ENCODE data around the gene PKDREJ. TPM values are rescaled to one million over a fixed set of nuclear protein-coding genes. Genes with fewer than 3 reads are reported as not detected.

PKDREJ gene, protein sequence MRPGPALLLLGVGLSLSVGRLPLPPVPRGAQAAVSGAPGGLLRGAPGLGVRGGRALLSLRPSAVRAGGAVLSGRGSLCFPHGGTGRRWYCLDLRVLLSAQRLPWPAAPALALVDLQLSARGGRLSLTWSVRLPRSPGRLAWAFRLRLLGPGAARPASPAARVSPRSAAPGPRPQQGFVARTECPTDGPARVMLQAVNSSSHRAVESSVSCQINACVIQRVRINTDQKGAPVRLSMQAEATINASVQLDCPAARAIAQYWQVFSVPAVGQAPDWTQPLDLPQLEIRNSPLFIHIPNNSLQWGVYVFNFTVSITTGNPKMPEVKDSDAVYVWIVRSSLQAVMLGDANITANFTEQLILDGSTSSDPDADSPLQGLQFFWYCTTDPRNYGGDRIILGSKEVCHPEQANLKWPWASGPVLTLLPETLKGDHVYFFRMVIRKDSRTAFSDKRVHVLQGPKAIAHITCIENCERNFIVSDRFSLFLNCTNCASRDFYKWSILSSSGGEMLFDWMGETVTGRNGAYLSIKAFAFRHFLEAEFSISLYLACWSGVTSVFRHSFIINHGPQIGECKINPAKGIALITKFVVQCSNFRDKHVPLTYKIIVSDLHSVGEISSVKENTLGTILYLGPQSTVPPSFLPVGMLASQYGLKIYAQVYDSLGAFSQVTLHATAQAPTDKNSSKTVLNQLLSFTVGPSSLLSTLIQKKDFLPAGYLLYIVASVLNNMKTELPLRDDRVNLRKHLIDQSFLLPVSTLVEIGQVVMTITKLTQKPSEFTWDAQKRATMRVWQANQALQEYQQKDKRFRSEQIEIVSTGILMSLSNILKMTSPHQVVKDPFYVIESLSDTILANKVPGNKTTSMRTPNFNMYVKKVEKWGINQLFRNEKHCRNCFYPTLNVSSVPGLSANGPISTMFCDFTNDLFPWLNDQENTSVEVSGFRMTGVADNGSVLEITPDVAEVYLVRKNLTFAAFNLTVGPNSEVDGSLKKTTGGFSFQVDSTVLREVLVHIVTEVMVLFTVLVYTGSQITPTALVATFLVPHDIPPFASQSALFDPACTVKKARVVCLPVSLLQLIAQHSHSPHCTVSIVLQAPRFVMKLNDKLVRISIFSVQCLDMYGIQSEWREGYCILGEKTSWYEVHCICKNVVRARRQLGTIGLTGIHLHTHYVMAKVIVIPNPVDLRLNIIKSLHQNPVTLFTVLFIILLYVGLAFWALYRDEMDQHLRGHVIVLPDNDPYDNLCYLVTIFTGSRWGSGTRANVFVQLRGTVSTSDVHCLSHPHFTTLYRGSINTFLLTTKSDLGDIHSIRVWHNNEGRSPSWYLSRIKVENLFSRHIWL (N-terminal part only)
- total RNA-seq: not detected

DNA sequence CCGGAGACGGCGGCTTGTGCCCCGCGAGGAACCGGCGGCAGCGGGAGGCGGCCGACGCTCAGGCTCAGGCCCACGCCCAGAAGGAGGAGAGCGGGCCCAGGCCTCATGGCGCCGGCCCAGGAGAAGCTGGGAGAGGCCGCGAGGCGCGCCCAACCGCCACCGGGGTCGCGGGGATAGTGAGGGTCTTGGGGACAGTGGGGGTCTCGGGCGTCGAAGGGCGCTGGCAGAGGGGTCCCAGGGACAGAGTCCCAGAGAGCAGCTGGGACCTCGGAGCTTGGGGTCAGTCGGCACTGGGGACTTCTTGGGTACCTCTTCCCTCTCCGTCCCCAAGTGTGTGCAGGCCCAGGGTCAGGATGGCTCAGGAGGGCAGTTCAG lies at the start of gene PKDREJ:
PKDREJ (minus strand) TSS at position 128 of the 375 bp plus-strand sequence; CDS start at position 107, 21 bp downstream.

DNA sequence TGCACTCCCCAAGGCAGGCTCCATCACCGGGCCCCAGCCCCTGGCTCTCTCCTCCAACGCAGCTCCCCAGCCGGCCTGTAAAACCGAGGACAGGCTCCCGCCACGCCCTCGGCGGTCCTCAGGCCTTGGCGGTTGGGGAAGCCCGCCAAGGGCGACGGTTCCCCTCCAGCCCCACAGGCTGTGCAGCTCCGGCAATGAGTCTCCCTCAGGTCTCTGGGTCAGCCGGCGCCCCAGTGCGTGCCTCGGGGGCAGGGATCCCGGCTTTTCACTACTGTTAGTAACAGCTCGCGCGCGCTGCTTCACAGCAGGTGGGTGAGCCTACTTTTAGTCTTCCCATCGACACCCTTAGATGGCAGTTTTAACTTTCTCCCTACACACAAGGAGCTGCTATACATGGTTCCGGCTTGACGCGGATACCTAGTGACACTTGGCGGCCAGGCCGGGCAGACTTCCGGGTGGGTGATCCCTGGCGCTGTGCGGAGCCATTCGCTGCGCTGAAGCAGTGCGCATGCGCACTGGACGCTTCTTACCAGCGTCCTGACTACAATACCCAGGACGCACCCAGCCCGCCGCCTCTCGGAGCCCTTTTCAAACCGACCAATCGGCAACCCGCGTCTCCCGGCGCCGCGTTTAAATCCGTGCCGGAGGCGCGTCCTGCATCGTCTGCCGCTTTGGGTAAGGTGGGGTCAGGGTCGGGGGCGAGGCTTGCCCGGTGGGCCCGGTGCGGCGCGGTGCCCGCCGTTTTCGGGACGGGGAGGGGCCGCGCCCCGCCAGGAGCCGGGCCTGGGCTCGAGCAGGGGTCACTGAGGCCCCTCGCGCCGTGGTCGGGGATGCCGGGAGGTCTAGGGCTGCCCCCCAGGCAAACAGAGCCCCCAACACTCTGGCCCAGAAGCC lies 33.4 kb upstream of the PKDREJ start, which contains the start of gene GTSE1:
GTSE1 (plus strand) TSS at position 614 of the 894 bp plus-strand sequence. CDS start 531 bp downstream, outside the sequence.

DNA sequence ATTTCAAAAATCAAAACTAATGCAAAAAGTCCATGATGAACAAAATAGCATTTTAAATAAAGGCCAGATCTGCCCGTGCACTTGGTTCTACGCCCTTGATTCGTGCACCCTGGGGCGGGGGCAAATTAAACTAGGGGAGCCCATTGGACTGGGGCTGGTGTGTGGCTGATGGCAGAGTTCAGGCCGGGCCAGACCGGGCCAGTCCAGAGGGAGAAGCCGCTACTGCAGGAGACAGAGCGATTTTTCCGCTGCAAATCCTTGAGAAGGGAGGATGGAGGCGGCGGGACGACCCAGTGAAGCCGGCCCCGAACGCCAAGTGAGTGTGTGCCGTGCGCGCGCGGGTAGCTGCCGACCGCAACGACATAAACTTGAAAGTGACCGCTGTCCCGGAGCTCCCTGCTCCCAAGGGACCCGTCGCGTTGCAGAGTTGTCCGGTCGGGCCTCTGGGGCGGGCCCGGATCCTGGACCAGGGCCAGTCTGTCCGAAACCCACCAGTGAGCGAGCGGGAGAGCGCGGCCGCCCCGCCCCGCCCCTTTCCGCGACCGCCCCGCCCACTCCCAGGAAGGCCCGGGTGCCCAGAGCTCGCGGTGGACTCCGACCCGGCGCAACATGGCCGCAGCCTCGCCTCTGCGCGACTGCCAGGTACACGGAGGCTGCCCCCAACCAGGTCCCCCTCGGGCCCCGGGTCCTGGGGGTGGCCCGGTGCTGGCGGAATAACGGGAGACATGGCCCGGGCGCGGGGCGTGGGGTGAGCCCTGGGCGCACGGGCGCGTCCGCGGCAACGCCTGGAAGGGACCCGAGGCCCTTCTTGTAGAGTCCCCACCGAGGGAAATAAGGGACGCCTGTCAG lies 4.5 kb upstream of the PKDREJ start, which contains the start of gene TTC38:
TTC38 (plus strand) TSS at position 578 of the 849 bp plus-strand sequence; CDS start at position 610, 32 bp downstream.

DNA sequence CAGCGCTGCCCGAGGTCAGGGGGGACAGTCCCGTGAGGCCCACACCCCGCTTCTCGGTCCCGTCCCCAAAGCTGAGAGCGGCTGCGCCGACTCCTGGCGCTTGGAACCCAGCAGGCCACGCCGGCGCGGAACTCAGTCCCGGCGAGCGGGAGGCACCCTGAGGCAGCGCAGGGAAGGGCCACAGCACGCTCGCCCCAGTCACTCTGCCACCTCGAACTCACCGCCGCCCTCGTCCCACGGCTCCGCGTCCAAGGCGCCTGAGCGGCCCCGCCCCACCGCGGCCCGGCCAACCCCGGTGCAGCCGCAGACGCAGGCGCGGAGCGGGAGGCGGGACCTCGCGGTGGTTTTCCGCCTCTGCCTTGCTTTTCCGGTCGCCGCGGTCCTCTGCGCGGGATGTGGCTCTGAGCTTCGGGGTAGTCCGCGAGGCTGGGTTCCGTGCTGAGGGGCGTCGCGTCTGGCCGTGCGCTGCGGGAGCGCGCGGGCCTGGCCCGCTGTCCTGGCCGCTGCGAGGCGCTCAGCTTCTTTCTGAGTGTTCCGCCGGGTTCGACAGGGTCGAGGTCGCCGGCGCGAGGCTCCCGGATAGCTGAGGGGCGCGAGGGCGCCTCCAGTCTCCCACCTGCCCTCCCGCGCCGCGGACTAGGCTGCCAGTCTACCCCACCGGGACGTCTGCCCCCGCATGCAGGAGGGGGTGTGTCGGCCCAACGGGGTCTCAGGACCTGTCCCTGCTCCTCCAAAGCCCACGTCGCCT lies 12.9 kb downstream of the PKDREJ start, which contains the start of gene CDPF1:
CDPF1 (minus strand) TSS at position 259 of the 748 bp plus-strand sequence. CDS start 2,009 bp downstream, outside the sequence.

Other genes starting within 250 kb of the PKDREJ start
- 10 to 100 TPM; 11.0 to 11.3 TPM for gene PPARA, start 112.8 kb downstream of the PKDREJ start, total RNA-seq
- gene CDPF1, start 13.1 kb downstream of the PKDREJ start, total RNA-seq: 10 to 100 TPM; 12.4 to 16.3 TPM
- 10 to 100 TPM; 21.3 to 37.3 TPM for gene TTC38, start 4.7 kb upstream of the PKDREJ start, total RNA-seq
- 10 to 100 TPM; 13.1 to 25.0 TPM for gene GTSE1, start 33.5 kb upstream of the PKDREJ start, total RNA-seq
- 10 to 100 TPM; 23.1 to 39.0 TPM for gene TRMU, start 72.4 kb upstream of the PKDREJ start, total RNA-seq